Activated naive CD8-positive, alpha-beta T cell treated with anti-CD3 and anti-CD28 coated beads for 36 hours (primary cell): ENCODE results near the gene DLG1. TPM values are rescaled to one million over a fixed set of nuclear protein-coding genes. Genes with fewer than 3 reads are reported as not detected.
"Not testable (repeated sequence)": the region's sequence is repeated elsewhere in the genome, so short reads cannot be mapped to it uniquely, and the experiment has no call there.

Source experiments
- DNase-seq: peaks from one replicate; pipeline ENCODE4 v3.0.0; 2021
- H3K27ac Mint-ChIP-seq: one replicate; pipeline ENCODE4 v1.8.0; 2022; ENCODE audit warnings: mild to moderate bottlenecking, moderate library complexity, mixed read lengths
- H3K27me3 Mint-ChIP-seq: one replicate; pipeline ENCODE4 v1.8.0; 2022; ENCODE audit warnings: mild to moderate bottlenecking, mixed read lengths
- H3K36me3 Mint-ChIP-seq: one replicate; pipeline ENCODE4 v1.8.0; 2021; ENCODE audit warnings: mild to moderate bottlenecking, mixed read lengths
- H3K4me1 Mint-ChIP-seq: one replicate; pipeline ENCODE4 v1.8.0; 2021; ENCODE audit warnings: mixed read lengths
- H3K4me3 Mint-ChIP-seq: one replicate; pipeline ENCODE4 v1.8.0; 2022; ENCODE audit warnings: mild to moderate bottlenecking, moderate library complexity, mixed read lengths
- H3K9me3 Mint-ChIP-seq: one replicate; pipeline ENCODE4 v1.8.0; 2022; ENCODE audit warnings: mixed read lengths
- total RNA-seq, 2 experiments: library from RNA; stranded (reverse); gene quantifications; one replicate each; pipeline ENCODE4 v1.2.3, GENCODE V29; 2021

Gene DLG1
- total RNA-seq, 2 experiments from 2014 or later, result 47.9 to 49.1 TPM

GRCh38 chr3:197283045-197283444 is 15.4 kb downstream of the DLG1 start:
- H3K27me3 Mint-ChIP-seq, result no peaks in the 10 kb centered on the region
- H3K4me3 Mint-ChIP-seq, result no peak overlapping the region
- no peak overlapping the region for H3K27ac Mint-ChIP-seq
- H3K36me3 Mint-ChIP-seq, result peaks cover 34% of the 10 kb centered on the region
- no peaks in the 10 kb centered on the region for H3K9me3 Mint-ChIP-seq
- H3K4me1 Mint-ChIP-seq, result peaks cover 15% of the 10 kb centered on the region
- no peak for DNase-seq

- no peak for DNase-seq
- Mint-ChIP-seq H3K27me3 (no peaks in the 10 kb centered on the region), H3K36me3 (peaks cover 32% of the 10 kb centered on the region), H3K4me3 (no peak overlapping the region), H3K4me1 (peaks cover 17% of the 10 kb centered on the region), H3K9me3 (no peaks in the 10 kb centered on the region), H3K27ac (no peak overlapping the region)
Measured at GRCh38 chr3:197281849-197282248, 16.6 kb downstream of the DLG1 start.

DNA sequence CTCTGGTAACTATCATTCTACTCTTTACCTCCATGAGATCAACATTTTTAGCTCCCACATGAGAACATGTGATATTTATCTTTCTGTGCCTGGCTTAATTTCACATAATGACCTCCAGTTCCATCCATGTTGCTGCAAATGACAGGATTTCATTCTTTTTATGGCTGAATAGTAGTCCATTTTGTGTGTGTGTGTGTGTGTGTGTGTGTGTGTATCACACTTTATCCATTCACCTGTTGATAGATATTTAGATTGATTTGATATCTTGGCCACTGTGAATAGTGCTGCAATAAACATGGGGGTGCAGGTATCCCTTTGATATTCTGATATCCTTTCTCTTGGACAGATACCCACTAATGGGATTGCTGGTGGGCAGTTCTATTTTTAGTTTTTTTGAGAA is 18.3 kb downstream of the DLG1 start:
- Mint-ChIP-seq H3K9me3 (no peaks in the 10 kb centered on the region), H3K4me3 (no peak overlapping the region), H3K27me3 (no peaks in the 10 kb centered on the region), H3K4me1 (peaks cover 17% of the 10 kb centered on the region), H3K36me3 (peaks cover 25% of the 10 kb centered on the region), H3K27ac (no peak overlapping the region)
- DNase-seq, result no peak

GRCh38 chr3:197278933-197279332 is 19.5 kb downstream of the DLG1 start:
- H3K4me1 Mint-ChIP-seq, result peaks cover 25% of the 10 kb centered on the region
- no peak overlapping the region for H3K4me3 Mint-ChIP-seq
- no peaks in the 10 kb centered on the region for H3K9me3 Mint-ChIP-seq
- peaks cover 30% of the 10 kb centered on the region for H3K36me3 Mint-ChIP-seq
- no peak overlapping the region for H3K27ac Mint-ChIP-seq
- DNase-seq, result no peak
- H3K27me3 Mint-ChIP-seq, result no peaks in the 10 kb centered on the region

DNA sequence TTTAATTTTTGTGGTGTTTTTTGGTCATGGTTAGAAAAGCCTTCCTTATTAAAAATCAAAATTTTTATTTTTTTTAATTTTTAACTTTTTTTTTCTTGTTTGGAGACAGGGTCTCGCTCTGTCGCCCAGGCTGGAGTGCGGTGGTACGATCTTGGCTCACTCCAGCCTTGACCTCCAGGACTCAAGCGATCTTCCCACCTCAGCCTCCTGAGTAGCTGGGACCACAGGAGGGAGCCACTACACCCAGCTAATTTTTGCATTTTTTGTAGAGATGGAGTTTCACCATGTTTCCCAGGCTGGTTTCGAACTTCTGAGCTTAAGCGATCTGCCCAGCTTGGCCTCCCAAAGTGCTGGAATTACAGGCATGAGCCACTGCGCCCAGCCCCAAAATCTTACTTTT is 21.6 kb downstream of the DLG1 start:
- not testable (repeated sequence) for DNase-seq

GRCh38 chr3:197270558-197271317 is 27.7 kb downstream of the DLG1 start:
- no peaks in the 10 kb centered on the region for H3K9me3 Mint-ChIP-seq
- H3K4me1 Mint-ChIP-seq, result peaks cover 43% of the 10 kb centered on the region
- peaks cover 9% of the 10 kb centered on the region for H3K36me3 Mint-ChIP-seq
- no peak for DNase-seq
- H3K4me3 Mint-ChIP-seq, result no peak overlapping the region
- no peak overlapping the region for H3K27ac Mint-ChIP-seq
- H3K27me3 Mint-ChIP-seq, result no peaks in the 10 kb centered on the region

More for the DNA sequence above, 21.6 kb downstream of the DLG1 start:
- not testable (repeated sequence) for H3K9me3 Mint-ChIP-seq, H3K27me3 Mint-ChIP-seq, H3K27ac Mint-ChIP-seq, H3K4me3 Mint-ChIP-seq
- H3K36me3 Mint-ChIP-seq, result peaks cover 25% of the 10 kb centered on the region
- peaks cover 32% of the 10 kb centered on the region for H3K4me1 Mint-ChIP-seq

DNA sequence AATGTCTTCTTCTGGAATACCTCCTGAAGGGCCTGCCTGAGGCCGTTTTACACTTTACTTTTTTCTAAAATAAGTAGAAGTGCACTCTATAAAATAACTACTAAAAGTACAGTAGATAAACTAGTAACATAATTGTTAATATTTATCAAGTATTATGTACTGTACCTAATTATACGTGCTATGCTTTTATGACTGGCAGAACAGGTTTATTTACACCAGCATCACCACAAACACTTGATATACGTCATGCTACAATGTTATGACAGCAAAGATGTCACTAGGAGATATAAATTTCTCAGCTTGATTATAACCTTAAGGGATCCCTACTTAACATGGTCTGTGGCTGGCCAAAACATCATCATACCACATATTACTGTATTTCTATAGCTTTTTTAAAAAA is 29.4 kb downstream of the DLG1 start:
- H3K27ac Mint-ChIP-seq, result no peak overlapping the region
- DNase-seq, result no peak
- peaks cover 43% of the 10 kb centered on the region for H3K4me1 Mint-ChIP-seq
- H3K27me3 Mint-ChIP-seq, result no peaks in the 10 kb centered on the region
- H3K4me3 Mint-ChIP-seq, result no peak overlapping the region
- H3K36me3 Mint-ChIP-seq, result no peaks in the 10 kb centered on the region
- H3K9me3 Mint-ChIP-seq, result no peaks in the 10 kb centered on the region

DNA sequence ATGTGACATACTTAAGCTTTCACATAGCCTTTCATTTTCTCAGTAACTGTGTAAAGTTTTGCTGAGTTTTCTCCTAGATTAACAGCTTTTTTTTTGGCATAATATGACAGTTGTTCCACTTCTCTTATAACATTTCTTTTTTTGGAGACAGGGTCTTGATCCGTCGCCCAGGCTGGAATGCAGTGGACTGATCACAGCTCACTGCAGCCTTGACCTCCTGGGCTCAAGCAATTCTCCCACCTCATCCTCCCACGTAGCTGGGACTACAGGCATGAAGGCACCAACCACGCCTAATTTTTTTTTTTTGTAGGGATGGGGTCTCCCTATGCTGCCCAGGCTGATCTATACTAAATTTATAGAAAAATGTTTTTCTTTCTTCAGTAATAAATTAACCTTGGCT is 30.1 kb downstream of the DLG1 start:
- no peaks in the 10 kb centered on the region for H3K36me3 Mint-ChIP-seq
- peaks cover 41% of the 10 kb centered on the region for H3K4me1 Mint-ChIP-seq
- no peaks in the 10 kb centered on the region for H3K27me3 Mint-ChIP-seq
- no peak overlapping the region for H3K4me3 Mint-ChIP-seq
- H3K9me3 Mint-ChIP-seq, result no peaks in the 10 kb centered on the region
- no peak overlapping the region for H3K27ac Mint-ChIP-seq
- no peak for DNase-seq

GRCh38 chr3:197266331-197266730 is 32.1 kb downstream of the DLG1 start:
- Mint-ChIP-seq H3K27ac (no peak overlapping the region), H3K9me3 (no peaks in the 10 kb centered on the region)

GRCh38 chr3:197262709-197263108 is 35.7 kb downstream of the DLG1 start:
- Mint-ChIP-seq H3K4me1 (peaks cover 52% of the 10 kb centered on the region), H3K9me3 (no peaks in the 10 kb centered on the region), H3K27ac (no peak overlapping the region)

More at GRCh38 chr3:197266331-197266730, 32.1 kb downstream of the DLG1 start:
- H3K36me3 Mint-ChIP-seq, result no peaks in the 10 kb centered on the region
- H3K27me3 Mint-ChIP-seq, result no peaks in the 10 kb centered on the region
- H3K4me1 Mint-ChIP-seq, result peaks cover 40% of the 10 kb centered on the region
- no peak for DNase-seq
- H3K4me3 Mint-ChIP-seq, result no peak overlapping the region

DNA sequence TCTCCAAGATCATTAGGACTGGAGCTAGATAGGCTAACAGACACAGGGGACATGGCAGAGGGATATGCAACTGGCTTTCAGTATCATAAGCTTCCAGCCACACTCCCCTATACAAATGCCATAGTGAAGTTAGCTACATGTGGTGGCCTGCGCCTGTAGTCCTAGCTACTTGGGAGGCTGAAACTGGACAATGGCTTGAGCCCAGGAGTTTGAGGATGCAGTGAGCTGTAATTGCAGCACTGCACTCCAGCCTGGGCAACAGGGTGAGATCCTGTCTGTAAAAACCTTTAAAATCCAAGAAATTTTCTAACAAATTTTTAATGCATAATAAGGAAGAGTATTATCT is 37.3 kb downstream of the DLG1 start:
- Mint-ChIP-seq H3K4me3 (no peak overlapping the region), H3K4me1 (peaks cover 46% of the 10 kb centered on the region), H3K27me3 (no peaks in the 10 kb centered on the region), H3K27ac (no peak overlapping the region), H3K9me3 (no peaks in the 10 kb centered on the region), H3K36me3 (no peaks in the 10 kb centered on the region)
- no peak for DNase-seq

More at GRCh38 chr3:197262709-197263108, 35.7 kb downstream of the DLG1 start:
- no peak for DNase-seq
- Mint-ChIP-seq H3K4me3 (no peak overlapping the region), H3K27me3 (no peaks in the 10 kb centered on the region), H3K36me3 (no peaks in the 10 kb centered on the region)

GRCh38 chr3:197260491-197261163 is 37.8 kb downstream of the DLG1 start:
- H3K4me3 Mint-ChIP-seq, result no peak overlapping the region
- peaks cover 46% of the 10 kb centered on the region for H3K4me1 Mint-ChIP-seq

DNA sequence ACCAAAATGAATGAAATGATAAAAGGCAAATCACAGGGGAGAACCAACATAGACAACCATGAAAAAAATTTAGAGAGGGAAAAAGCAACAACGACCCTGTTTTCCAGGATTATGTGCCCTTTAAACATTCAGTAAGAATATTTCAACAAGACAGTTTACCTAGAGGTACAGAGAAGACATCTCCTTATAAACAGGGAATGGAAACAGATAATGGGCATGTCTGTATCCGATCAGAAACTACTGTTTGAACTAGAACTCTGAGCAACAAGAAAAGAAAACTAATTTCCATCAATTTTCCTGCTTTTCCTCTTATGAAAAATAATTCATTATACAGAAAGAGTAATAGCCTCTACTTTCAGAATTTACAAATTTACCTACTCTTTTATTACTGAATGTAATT is 39.3 kb downstream of the DLG1 start:
- Mint-ChIP-seq H3K9me3 (no peaks in the 10 kb centered on the region), H3K4me3 (no peak overlapping the region), H3K36me3 (peaks cover 2% of the 10 kb centered on the region), H3K27ac (no peak overlapping the region), H3K4me1 (peaks cover 50% of the 10 kb centered on the region), H3K27me3 (no peaks in the 10 kb centered on the region)
- DNase-seq, result no peak

More at GRCh38 chr3:197260491-197261163, 37.8 kb downstream of the DLG1 start:
- H3K27me3 Mint-ChIP-seq, result no peaks in the 10 kb centered on the region
- no peaks in the 10 kb centered on the region for H3K9me3 Mint-ChIP-seq
- no peak overlapping the region for H3K27ac Mint-ChIP-seq
- peaks cover 1% of the 10 kb centered on the region for H3K36me3 Mint-ChIP-seq
- DNase-seq, result no peak

DNA sequence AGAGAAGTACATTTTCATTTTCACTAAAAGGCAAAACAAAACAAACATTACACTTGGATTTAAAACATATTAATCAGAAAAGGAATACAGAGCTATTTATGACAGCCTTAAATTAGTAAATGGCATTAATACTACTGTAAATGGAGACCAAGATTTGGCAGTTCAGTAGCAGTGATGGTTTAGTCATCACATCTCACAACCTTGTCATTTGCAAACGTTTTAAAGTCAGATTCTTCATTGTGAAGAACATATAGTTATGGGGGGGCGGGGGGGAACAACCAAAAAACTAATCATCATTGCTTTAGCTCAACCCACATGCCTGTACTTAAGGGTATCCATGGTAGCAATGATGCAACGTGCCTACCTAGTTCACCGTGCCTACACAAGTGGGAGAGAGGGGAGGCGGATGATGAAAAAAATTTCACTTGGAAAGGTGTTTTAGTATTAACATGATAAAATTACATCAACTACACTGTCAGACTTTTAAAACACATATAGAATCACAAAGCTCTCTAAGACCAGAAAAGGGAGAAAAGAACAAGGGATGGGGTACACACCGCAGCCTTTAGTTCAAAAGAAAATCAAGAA is 40.1 kb downstream of the DLG1 start:
- peaks cover 57% of the 10 kb centered on the region for H3K4me1 Mint-ChIP-seq
- peaks cover 2% of the 10 kb centered on the region for H3K36me3 Mint-ChIP-seq
- H3K9me3 Mint-ChIP-seq, result no peaks in the 10 kb centered on the region
- DNase-seq, result no peak
- H3K4me3 Mint-ChIP-seq, result no peak overlapping the region
- no peak overlapping the region for H3K27ac Mint-ChIP-seq
- no peaks in the 10 kb centered on the region for H3K27me3 Mint-ChIP-seq

DNA sequence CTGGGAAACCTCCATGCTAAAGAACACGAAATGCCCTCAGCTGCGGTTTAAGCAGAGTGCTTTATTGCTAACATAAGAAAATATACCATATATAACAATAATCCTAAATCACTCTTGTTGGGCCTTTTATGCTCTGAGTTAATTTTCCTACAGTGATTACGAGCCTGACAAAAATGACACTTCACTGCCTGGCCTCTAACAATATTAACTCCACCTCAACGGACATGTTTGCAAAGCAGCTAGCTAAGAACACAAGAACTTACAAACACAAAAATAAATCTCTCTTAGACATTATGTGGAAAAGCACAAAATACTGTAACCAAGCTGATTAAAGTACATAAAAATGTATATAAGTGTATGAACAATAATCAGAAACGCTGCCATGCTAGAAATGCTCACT is 40.7 kb downstream of the DLG1 start:
- DNase-seq, result no peak
- Mint-ChIP-seq H3K4me1 (peaks cover 59% of the 10 kb centered on the region), H3K27me3 (no peaks in the 10 kb centered on the region), H3K36me3 (peaks cover 7% of the 10 kb centered on the region), H3K4me3 (no peak overlapping the region), H3K27ac (no peak overlapping the region), H3K9me3 (no peaks in the 10 kb centered on the region)
